Heart right ventricle (tissue), 16 donors: Measurements from ENCODE around the gene MSANTD1. TPM values are rescaled to one million over a fixed set of nuclear protein-coding genes. Genes with fewer than 3 reads are reported as not detected.

Experiments used
- ATAC-seq, 8 donors: fragments of 200-7000 bp; cut with Tn5 transposase; one replicate each; pipeline ENCODE4 v1.9.1; 2020; ENCODE audit warnings: mild to moderate bottlenecking in 8 of 8, moderate library complexity in 8 of 8, moderate number of reproducible peaks in 1 of 8
- DNase-seq, 2 donors: peaks; one replicate each; pipeline ENCODE4 v3.0.0-alpha.2; 2020
- H3K27ac ChIP-seq, 10 donors: fragments of 200-600 bp; sonication (generic) in 2 of 10; one replicate each; pipeline versions ENCODE4 v1.5.0 to v1.8.0; 2020 to 2022; ENCODE audit warnings: mild to moderate bottlenecking in 3 of 10
- H3K27me3 ChIP-seq, 7 donors: fragments of 200-600 bp; one replicate each; pipeline ENCODE4 v1.8.0; 2021 to 2022; ENCODE audit warnings: mild to moderate bottlenecking in 2 of 7
- H3K36me3 ChIP-seq, 9 donors: fragments of 200-600 bp; sonication (generic) in 1 of 9; one replicate each; pipeline versions ENCODE4 v1.5.0 to v1.8.0; 2020 to 2022; ENCODE audit warnings: mild to moderate bottlenecking in 2 of 9
- H3K4me1 ChIP-seq, 9 donors: fragments of 200-600 bp; sonication (generic) in 1 of 9; one replicate each; pipeline versions ENCODE4 v1.5.0 to v1.8.0; 2020 to 2022; ENCODE audit warnings: mild to moderate bottlenecking in 4 of 9
- H3K4me3 ChIP-seq, 10 donors: fragments of 200-600 bp; sonication (generic) in 2 of 10; one replicate each; pipeline versions ENCODE4 v1.5.0 to v1.8.0; 2020 to 2022; ENCODE audit warnings: mild to moderate bottlenecking in 7 of 10, moderate library complexity in 2 of 10
- H3K9me3 ChIP-seq, 11 donors: fragments of 200-600 bp in 10 of 11; sonication (generic) in 2 of 11; one replicate each; pipeline versions ENCODE4 v1.5.0 to v1.8.0; 2013 to 2022; ENCODE audit warnings: mild to moderate bottlenecking in 2 of 11, control low read depth in 1 of 11, moderate library complexity in 1 of 11
- WGBS, 2 donors: extraction: QIAGEN DNeasy Blood & Tissue Kit; methylation state at CpG; one replicate each; pipeline ENCODE4 v1.1.7; 2013; ENCODE audit warnings: inconsistent platforms in 1 of 2; 5-methylcytosine and 5-hydroxymethylcytosine counted together
- intact Hi-C, 10 donors: fragments of 100-400 bp; cut with DNase I; formaldehyde crosslinking; loops; one replicate each; pipeline versions ENCODE4 v1.11.1 to v1.14.2; 2022
- polyA plus RNA-seq, 2 donors: library from polyadenylated mRNA; stranded (reverse); fragments of 200-250 nt; gene quantifications; one replicate each; pipeline ENCODE4 v1.2.3, GENCODE V29; 2013
- total RNA-seq, 10 donors: library from RNA; stranded (reverse); fragmentation: NEBNext Ultra II Directional in 3 of 10; extraction: Animal tissue kit (Norgen Biotek cat#: 25700) in 3 of 10; gene quantifications; one replicate each; pipeline versions ENCODE4 v1.2.1 to v1.2.4, GENCODE V29; 2021 to 2023
- TF ChIP-seq, protein P1 (sequence below), 9 donors: fragments of 200-600 bp; sonication (generic) in 2 of 9; IDR thresholded peaks; one replicate each; pipeline versions ENCODE4 v1.5.0 to v1.8.0; 2021 to 2022; ENCODE audit warnings: antibody characterized with exemption in 9 of 9, mild to moderate bottlenecking in 5 of 9, moderate library complexity in 1 of 9
- donor health status: Arrhythmogenic right ventricular cardiomyopathy.
- donor health status: ischemic (EF 13 %, LVEDD 7.1; RV severe dilation, severe dysfunction).
- donor health status: healthy with polysubstance abuse.
- donor health status: DM: no; HTN: yes; CAD: no.
- donor health status: DM: no; HTN: no; CAD: no.
- donor health status: ischemic (EF 25% LVEDD 6.9; RV normal size, moderate dysfunction).
- donor health status: ischemic (EF 25% LVEDD 5.7; RV mildly dilated, moderate dysfunction).
- donor health status: healthy.
- donor health status: DM: yes; HTN: yes; CAD: no.
- donor health status: Ischemic cardiomyopathy.
- donor health status: ischemic (EF 35%, LVEDD 5.7; RV mildly dilated, moderate dysfunction).
- donor health status: nonischemic (EF 11% LVEDD 7.7; RV severe dilation, severe dysfunction).
- donor health status: DM: yes; HTN: yes; CAD: no.
- donor health status: PGD.
- donor health status: ischemic (EF 29% LVEDD 5.4; RV normal size, mild dysfunction).
- donor health status: nonischemic (EF 23%, LVEDD 6.1; RV moderate dilation, normal function).

The MSANTD1 gene
- total and polyA plus RNA-seq, 12 donors = 0.25 to 1.2 (median 0.41) TPM

DNA sequence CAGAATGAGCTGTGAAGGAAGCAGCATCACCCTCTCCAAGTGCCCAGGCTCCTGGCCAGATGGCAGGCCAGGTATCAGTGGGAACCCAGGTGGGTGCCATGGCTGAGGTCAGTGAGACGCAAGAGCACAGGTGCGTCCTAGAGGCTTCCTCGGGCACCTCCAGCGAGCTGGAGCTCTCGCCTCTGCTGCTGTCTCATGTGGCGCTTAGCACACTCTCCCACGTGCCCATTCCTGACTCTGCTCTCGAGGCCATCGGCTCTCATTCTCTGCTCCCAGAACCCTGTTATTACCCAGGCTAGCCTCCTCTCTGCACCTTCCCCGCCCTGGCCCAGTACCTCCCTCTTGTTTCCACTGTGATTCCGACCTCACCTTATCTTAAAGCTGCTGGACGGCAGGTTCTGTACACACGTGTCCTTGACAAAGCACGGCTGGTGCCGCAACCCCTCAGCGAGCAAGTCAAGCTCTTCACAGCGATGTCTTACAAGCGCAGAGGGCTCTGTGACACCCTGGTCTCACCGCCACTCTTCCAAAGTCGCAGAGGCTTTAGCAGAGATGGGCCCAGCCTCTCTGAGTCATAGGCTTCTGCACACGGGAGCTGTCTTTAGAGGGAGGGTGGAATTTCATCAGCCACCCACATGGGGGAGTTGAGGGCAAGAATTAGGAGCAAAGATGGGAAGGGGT is 15.4 kb upstream of the MSANTD1 start:
- intact Hi-C loops = no loop called here
- no peaks in the 10 kb centered on the region for H3K27me3 ChIP-seq
- TF ChIP-seq, protein P1, sequence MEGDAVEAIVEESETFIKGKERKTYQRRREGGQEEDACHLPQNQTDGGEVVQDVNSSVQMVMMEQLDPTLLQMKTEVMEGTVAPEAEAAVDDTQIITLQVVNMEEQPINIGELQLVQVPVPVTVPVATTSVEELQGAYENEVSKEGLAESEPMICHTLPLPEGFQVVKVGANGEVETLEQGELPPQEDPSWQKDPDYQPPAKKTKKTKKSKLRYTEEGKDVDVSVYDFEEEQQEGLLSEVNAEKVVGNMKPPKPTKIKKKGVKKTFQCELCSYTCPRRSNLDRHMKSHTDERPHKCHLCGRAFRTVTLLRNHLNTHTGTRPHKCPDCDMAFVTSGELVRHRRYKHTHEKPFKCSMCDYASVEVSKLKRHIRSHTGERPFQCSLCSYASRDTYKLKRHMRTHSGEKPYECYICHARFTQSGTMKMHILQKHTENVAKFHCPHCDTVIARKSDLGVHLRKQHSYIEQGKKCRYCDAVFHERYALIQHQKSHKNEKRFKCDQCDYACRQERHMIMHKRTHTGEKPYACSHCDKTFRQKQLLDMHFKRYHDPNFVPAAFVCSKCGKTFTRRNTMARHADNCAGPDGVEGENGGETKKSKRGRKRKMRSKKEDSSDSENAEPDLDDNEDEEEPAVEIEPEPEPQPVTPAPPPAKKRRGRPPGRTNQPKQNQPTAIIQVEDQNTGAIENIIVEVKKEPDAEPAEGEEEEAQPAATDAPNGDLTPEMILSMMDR (IDR thresholded peaks at IDR 0.05) = no peak
- DNase-seq (no peak), ATAC-seq (no peak)
- H3K36me3 ChIP-seq = peaks cover 0 to 100% (median 53%) of the 10 kb centered on the region in 9 donors
- 88 to 89% methylated on average over 21 of the region's 21 CpGs for WGBS, 2 donors
- H3K27ac ChIP-seq = no peak overlapping the region
- no peak overlapping the region for H3K4me3 ChIP-seq
- H3K4me1 ChIP-seq = no peaks in the 10 kb centered on the region
- no peaks in the 10 kb centered on the region for H3K9me3 ChIP-seq

DNA sequence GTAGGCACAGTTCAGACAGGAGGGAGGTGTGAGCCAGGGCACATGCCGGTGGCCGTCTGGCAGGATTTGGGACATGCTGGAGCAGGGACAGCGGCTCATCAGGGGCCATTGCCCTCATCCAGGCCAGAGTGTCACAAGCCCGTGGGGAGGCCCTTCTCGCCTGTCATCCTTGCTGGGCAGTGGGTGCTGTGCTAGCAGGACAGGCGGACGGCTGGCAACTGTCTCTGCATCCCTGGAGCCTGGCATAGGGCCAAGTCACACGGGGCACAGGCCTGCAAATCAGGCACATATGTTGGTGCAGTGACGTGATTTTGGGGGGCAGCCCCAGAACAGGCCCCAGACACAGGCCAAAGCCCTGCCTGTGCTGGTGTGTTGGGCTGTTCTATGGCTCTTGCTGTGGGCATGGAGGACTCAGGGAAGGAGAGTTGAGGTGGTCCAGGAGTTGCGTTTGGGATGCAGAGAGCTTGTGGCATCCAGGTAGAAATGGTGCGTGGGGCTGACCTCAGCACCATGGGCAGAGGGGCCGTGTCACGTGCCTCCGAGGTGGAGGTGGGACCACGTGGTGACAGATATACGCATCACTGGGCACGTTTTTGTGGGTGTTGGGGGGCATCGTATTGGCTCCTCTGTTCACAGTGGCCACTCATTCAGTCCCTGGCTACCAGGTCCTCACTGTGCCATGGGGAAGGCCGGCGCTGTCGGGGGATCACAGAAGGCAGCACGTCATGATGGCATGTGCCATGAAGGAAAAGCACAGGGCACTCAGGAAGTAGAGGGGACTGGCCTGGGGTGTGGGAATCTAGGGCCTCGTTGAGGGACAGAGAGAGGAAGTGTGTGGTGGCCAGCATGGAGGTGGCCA is 14.6 kb upstream of the MSANTD1 start:
- DNase-seq (no peak), ATAC-seq (peak in 3 of 8 donors; percentile 8 to 32 (median 8))
- Histone ChIP-seq H3K4me3 (no peak overlapping the region), H3K27me3 (no peaks in the 10 kb centered on the region), H3K27ac (no peak overlapping the region), H3K36me3 (peaks cover 0 to 100% (median 46%) of the 10 kb centered on the region in 9 donors), H3K4me1 (no peaks in the 10 kb centered on the region), H3K9me3 (no peaks in the 10 kb centered on the region)
- WGBS, 2 donors = 83 to 87% methylated on average over 23 of the region's 23 CpGs
- intact Hi-C loops = no loop called here
- TF ChIP-seq, protein P1 (IDR thresholded peaks at IDR 0.05) = no peak

DNA sequence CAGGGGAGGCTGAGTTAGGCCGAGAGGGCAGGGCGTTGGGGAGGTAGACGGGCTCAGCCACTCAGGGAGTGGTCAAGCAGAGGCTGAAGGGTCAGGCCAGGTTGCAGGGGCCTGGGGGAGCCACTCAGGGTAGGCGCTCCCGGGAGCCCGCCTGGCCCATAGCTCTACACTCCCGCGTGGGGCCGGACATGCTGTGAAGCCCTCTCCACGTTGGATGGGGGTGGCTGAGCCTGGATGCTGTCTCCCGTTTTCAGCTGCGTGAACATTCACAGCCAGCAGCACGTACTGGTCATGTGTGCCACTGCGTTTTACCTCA is 14.0 kb upstream of the MSANTD1 start:
- H3K27ac ChIP-seq = no peak overlapping the region
- H3K4me3 ChIP-seq = no peak overlapping the region
- peaks cover 2 to 100% (median 46%) of the 10 kb centered on the region in 9 donors for H3K36me3 ChIP-seq
- ATAC-seq (no peak), DNase-seq (no peak)
- 93 to 94% methylated on average over 14 of the region's 14 CpGs for WGBS, 2 donors
- no peaks in the 10 kb centered on the region for H3K4me1 ChIP-seq
- H3K27me3 ChIP-seq = no peaks in the 10 kb centered on the region
- no peaks in the 10 kb centered on the region for H3K9me3 ChIP-seq
- TF ChIP-seq, protein P1 (IDR thresholded peaks at IDR 0.05) = no peak
- intact Hi-C loops = no loop called here

DNA sequence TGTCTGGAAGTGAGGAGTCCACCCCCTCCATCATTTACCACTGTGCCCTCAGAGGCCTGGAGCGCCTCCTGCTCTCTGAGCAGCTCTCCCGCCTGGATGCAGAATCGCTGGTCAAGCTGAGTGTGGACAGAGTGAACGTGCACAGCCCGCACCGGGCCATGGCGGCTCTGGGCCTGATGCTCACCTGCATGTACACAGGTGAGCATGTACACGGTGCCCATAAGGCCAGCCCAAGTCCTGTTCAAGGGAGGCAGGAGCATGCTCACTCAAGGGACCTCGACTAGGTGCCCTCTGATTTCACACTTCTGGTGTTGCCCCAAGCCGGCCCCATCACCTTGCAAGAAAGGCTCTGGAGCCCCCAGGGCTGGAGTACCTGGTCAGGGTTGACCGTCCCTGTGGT is 13.4 kb upstream of the MSANTD1 start:
- 95% methylated on average over 11 of the region's 11 CpGs for WGBS, 2 donors
- intact Hi-C loops = no loop called here
- ATAC-seq (no peak), DNase-seq (no peak)
- Histone ChIP-seq H3K27me3 (no peaks in the 10 kb centered on the region), H3K4me3 (no peak overlapping the region), H3K36me3 (peaks cover 0 to 100% (median 43%) of the 10 kb centered on the region in 9 donors), H3K27ac (no peak overlapping the region), H3K4me1 (no peaks in the 10 kb centered on the region), H3K9me3 (no peaks in the 10 kb centered on the region)
- TF ChIP-seq, protein P1 (IDR thresholded peaks at IDR 0.05) = no peak
